ENCODE measurements around the gene ZAR1.
"Not testable (repeated sequence)": the region's sequence is repeated elsewhere in the genome, so short reads cannot be mapped to it uniquely, and the experiment has no call there.

ZAR1 gene

GRCh38 chr4:48490012-48490679 lies at the start of gene ZAR1:
TSS of gene ZAR1 (plus strand) at chr4:48490252. CDS start at chr4:48490292, 40 bp downstream.
- no peak for DNase-seq (ENCODE audit: low read depth)

- not testable (repeated sequence) for DNase-seq (ENCODE audit: low read depth)
Measured at GRCh38 chr4:48440914-48441313, 49.1 kb upstream of the ZAR1 start.

- peak; percentile 3 for DNase-seq (ENCODE audit: low read depth)
Measured at GRCh38 chr4:48445704-48446103, 44.3 kb upstream of the ZAR1 start.

GRCh38 chr4:48446642-48447041 lies 43.4 kb upstream of the ZAR1 start:
- no peak for DNase-seq (ENCODE audit: low read depth)

GRCh38 chr4:48449151-48449550 lies 40.9 kb upstream of the ZAR1 start:
- no peak for DNase-seq (ENCODE audit: low read depth)

- no peak for DNase-seq (ENCODE audit: low read depth)
Measured at GRCh38 chr4:48450740-48451139, 39.3 kb upstream of the ZAR1 start.

- not testable (repeated sequence) for DNase-seq (ENCODE audit: low read depth)
Measured at GRCh38 chr4:48451656-48452055, 38.4 kb upstream of the ZAR1 start.

GRCh38 chr4:48454591-48454990 lies 35.5 kb upstream of the ZAR1 start:
- no peak for DNase-seq (ENCODE audit: low read depth)

GRCh38 chr4:48461000-48461399 lies 29.1 kb upstream of the ZAR1 start:
- DNase-seq (ENCODE audit: low read depth): no peak

- DNase-seq (ENCODE audit: low read depth): no peak
Measured at GRCh38 chr4:48462363-48462762, 27.7 kb upstream of the ZAR1 start.

GRCh38 chr4:48467442-48467841 lies 22.6 kb upstream of the ZAR1 start:
- DNase-seq (ENCODE audit: low read depth): no peak

- DNase-seq (ENCODE audit: low read depth): no peak
Measured at GRCh38 chr4:48467891-48468290, 22.2 kb upstream of the ZAR1 start.

GRCh38 chr4:48470137-48470536 lies 19.9 kb upstream of the ZAR1 start:
- no peak for DNase-seq (ENCODE audit: low read depth)

GRCh38 chr4:48470570-48470969 lies 19.5 kb upstream of the ZAR1 start:
- no peak for DNase-seq (ENCODE audit: low read depth)

GRCh38 chr4:48472794-48473193 lies 17.3 kb upstream of the ZAR1 start:
- DNase-seq (ENCODE audit: low read depth): no peak

GRCh38 chr4:48475770-48476169 lies 14.3 kb upstream of the ZAR1 start:
- no peak for DNase-seq (ENCODE audit: low read depth)

GRCh38 chr4:48478273-48478672 lies 11.8 kb upstream of the ZAR1 start:
- DNase-seq (ENCODE audit: low read depth): no peak

- DNase-seq (ENCODE audit: low read depth): no peak
Measured at GRCh38 chr4:48481581-48481980, 8.5 kb upstream of the ZAR1 start.

- DNase-seq (ENCODE audit: low read depth): no peak
Measured at GRCh38 chr4:48483006-48483776, 6.9 kb upstream of the ZAR1 start, which contains the start of gene SLC10A4. TSS of gene SLC10A4 (plus strand) at chr4:48483343. CDS start at chr4:48483562, 219 bp downstream.

- no peak for DNase-seq (ENCODE audit: low read depth)
Measured at GRCh38 chr4:48483777-48484493, 6.1 kb upstream of the ZAR1 start.

- no peak for DNase-seq (ENCODE audit: low read depth)
Measured at GRCh38 chr4:48484494-48485168, 5.4 kb upstream of the ZAR1 start.

- no peak for DNase-seq (ENCODE audit: low read depth)
Measured at GRCh38 chr4:48489683-48490011, 405 bp upstream of the ZAR1 start.

Measured in fibroblast of the conjunctiva (primary cell).